ENCODE measurements around the gene RNF182.
A peak's percentile ranks its signal among the peaks of the same experiment; 100 is the strongest.
"Not testable (repeated sequence)": the region's sequence is repeated elsewhere in the genome, so short reads cannot be mapped to it uniquely, and the experiment has no call there.

RNF182 gene, protein sequence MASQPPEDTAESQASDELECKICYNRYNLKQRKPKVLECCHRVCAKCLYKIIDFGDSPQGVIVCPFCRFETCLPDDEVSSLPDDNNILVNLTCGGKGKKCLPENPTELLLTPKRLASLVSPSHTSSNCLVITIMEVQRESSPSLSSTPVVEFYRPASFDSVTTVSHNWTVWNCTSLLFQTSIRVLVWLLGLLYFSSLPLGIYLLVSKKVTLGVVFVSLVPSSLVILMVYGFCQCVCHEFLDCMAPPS

DNA sequence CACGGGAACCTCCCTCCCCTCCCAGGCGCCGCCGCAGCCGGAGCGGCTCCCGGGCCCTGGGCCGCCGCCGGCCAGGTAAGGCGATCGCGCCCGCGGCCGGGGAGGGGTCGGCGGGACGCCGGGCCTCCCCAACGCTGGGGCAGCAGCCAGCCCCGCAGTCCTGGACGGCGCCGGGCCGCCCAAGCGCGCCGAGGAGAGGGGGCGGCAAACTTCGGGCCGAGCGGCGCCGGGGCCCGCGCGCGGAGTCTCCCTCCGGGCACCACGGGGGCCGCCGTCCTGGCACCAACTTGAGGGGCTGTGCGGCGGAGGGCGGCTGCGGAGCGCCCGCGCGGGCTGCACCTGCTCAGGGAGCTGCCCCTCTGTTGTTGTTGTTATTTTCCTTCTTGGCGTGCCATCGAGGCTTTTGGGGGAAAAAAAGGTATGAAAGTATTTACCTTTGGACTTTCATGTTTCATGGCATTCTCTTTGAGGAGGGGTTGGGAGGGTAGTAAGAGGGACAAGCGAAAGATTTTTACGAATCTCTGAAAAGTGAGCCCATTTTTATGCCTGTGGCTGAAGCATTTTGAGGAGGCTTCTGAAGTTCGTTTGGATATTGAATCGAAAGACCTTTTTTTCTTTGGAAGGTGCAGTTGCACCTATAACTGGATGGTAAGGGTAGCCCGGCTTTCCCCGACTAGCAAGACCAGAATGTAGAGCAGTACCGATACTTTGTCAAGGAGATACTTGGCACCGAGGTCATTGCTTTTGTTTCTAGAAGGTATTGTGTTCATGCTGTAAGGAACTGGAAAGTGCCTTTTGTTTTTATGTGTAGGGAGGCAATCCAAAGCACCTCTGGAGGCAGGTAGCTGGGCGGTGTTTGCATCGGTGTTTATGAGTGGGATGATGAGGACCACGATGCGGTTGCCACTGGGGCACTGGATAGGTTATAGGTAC is at the start of gene RNF182:
TSS of gene RNF182 (plus strand) at position 4 of the 933 bp plus-strand sequence. CDS start 52,168 bp downstream, outside the sequence.
- Histone ChIP-seq H3K4me1 (peaks cover 0 to 16% (median 13%) of the 10 kb centered on the region in 10 experiments; a peak in 14 of 20 replicates), H3K36me3 (no peaks in the 10 kb centered on the region), H3K9me3 (replicated peaks in 1 of 11) (peaks cover 0 to 6% (median 0%) of the 10 kb centered on the region in 11 experiments; a peak in 2 of 22 replicates), H3K4me3 (peak within 1 kb of the TSS; percentile 46 to 70 (median 58)), H3K9ac (peak within 1 kb of the TSS in 8 of 11 experiments; percentile 31 to 71 (median 63); a peak in 13 of 22 replicates), H3K27me3 (peaks cover 41 to 58% (median 54%) of the 10 kb centered on the region in 11 experiments), H4K20me1 (peaks cover 0 to 9% (median 0%) of the 10 kb centered on the region in 11 experiments; a peak in 2 of 22 replicates), H3K4me2 (peak within 1 kb of the TSS; percentile 78 to 97 (median 87)), H3K27ac (no peak within 1 kb of the TSS)
- no peak for TF ChIP-seq Cebpa-rat (IDR thresholded peaks at IDR 0.05)

DNA sequence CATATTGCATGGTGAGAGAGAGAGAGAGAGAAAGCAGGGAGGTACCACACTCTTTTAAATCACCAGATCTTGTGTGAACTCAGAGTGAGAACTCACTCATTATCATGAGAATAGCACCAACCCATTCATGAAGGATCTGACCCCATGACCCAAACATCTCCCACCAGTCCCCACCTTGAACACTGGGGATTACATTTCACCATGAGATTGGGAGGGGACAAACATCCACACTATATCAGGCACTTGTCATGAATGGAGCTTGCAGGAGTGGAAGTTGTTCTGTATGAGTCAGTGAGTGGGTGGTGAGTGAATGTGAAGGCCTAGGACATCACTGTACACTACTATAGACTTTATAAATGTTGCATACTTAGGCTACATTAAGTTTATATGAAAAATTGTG is 47.7 kb upstream of the RNF182 start:
- peaks cover 11 to 31% (median 16%) of the 10 kb centered on the region in 10 experiments for H3K4me1 ChIP-seq
- H3K27me3 ChIP-seq = peaks cover 0 to 7% (median 0%) of the 10 kb centered on the region in 11 experiments; a peak in 2 of 22 replicates
- no peak overlapping the region for H3K27ac ChIP-seq
- no peaks in the 10 kb centered on the region for H3K36me3 ChIP-seq
- no peak for TF ChIP-seq Cebpa-rat (IDR thresholded peaks at IDR 0.05)
- no peak overlapping the region for H3K4me3 ChIP-seq
- H3K9me3 ChIP-seq (replicated peaks in 1 of 11) = peaks cover 0 to 15% (median 12%) of the 10 kb centered on the region in 11 experiments; a peak in 15 of 22 replicates
- H4K20me1 ChIP-seq = no peaks in the 10 kb centered on the region
- no peak overlapping the region for H3K9ac ChIP-seq
- peak overlapping the region in 2 of 11 experiments; percentile 6 to 30; a peak in 2 of 22 replicates for H3K4me2 ChIP-seq

DNA sequence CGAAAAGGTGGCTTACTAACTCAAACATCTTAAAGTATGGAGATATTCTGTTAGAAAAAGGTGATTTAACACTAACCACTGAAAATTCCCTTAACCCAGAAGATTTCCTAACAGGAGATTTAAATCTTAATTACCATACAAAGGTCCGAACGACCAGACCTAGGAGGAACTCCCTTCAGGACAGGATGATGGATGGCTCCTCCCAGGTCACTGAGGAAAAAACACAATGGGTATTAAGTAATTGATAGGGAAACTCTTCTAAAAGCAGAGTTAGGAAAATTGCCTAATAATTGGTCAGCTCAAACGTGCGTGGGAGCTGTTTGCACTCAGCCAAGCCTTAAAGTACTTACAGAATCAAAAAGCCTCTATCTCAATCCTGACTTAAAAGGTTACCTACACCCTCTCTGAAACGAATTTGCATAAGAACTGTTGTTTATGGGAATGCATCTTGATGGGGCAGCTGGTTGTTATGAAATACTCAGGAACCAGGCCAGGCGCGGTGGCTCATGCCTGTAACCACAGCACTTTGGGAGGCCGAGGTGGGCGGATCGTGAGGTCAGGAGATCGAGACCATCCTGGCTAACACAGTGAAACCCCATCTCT is 44.6 kb upstream of the RNF182 start:
- H3K27ac ChIP-seq, H3K36me3 ChIP-seq, H3K4me2 ChIP-seq, H3K4me1 ChIP-seq, H3K27me3 ChIP-seq, H3K4me3 ChIP-seq, H3K9ac ChIP-seq, H4K20me1 ChIP-seq: not testable (repeated sequence)
- H3K9me3 ChIP-seq (replicated peaks in 1 of 11) = peaks cover 0 to 13% (median 12%) of the 10 kb centered on the region in 11 experiments; a peak in 14 of 22 replicates

DNA sequence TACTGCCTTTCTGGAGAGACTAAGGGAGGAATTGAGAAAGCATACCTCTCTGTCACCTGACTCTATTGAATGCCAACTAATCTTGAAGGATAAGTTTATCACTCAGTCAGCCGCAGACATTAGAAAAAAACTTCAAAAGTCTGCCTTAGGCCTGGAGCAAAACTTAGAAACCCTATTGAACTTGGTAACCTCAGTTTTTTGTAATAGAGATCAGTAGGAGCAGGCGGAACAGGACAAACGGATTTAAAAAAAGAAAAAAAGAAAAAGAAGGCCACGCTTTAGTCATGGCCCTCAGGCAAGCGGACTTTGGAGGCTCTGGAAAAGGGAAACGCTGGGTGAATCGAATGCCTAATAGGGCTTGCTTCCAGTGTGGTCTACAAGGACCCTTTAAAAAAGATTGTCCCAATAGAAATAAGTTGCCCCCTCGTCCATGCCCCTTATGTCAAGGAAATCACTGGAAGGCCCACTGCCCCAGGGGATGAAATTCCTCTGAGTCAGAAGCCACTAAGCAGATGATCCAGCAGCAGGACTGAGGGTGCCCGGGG is 43.1 kb upstream of the RNF182 start:
- H3K4me2 ChIP-seq = no peak overlapping the region
- H3K27me3 ChIP-seq = no peaks in the 10 kb centered on the region
- no peak overlapping the region for H3K9ac ChIP-seq
- peaks cover 0 to 8% (median 0%) of the 10 kb centered on the region in 10 experiments; a peak in 4 of 20 replicates for H3K4me1 ChIP-seq
- H4K20me1 ChIP-seq = no peaks in the 10 kb centered on the region
- peaks cover 0 to 13% (median 12%) of the 10 kb centered on the region in 11 experiments; a peak in 14 of 22 replicates for H3K9me3 ChIP-seq (replicated peaks in 1 of 11)
- no peak for TF ChIP-seq Cebpa-rat (IDR thresholded peaks at IDR 0.05)
- no peak overlapping the region for H3K27ac ChIP-seq
- H3K4me3 ChIP-seq = no peak overlapping the region
- H3K36me3 ChIP-seq = no peaks in the 10 kb centered on the region

DNA sequence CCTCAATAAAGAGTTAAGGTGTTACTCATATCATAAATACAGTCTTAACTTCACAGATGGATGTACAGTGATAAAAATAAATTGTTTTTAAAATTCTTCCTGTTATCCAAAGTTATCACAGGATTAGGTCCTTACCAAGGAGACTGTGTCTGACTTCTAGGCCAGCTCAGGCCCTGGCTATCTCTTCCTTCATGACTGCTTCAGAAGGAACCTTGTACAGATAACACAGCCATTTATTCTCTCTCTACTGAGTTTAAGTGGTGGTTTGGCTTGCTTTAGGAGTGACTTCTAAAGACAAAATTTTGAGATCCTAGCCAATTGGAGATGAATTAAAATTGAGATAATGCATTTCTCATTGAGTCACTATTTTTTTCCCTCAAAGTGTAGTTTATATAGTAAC is 40.8 kb upstream of the RNF182 start:
- no peaks in the 10 kb centered on the region for H3K27me3 ChIP-seq
- H3K9me3 ChIP-seq (replicated peaks in 1 of 11) = peaks cover 0 to under 1% (median 0%) of the 10 kb centered on the region in 11 experiments; a peak in 4 of 22 replicates
- H3K9ac ChIP-seq = no peak overlapping the region
- TF ChIP-seq Cebpa-rat (IDR thresholded peaks at IDR 0.05) = no peak
- no peak overlapping the region for H3K4me2 ChIP-seq
- no peak overlapping the region for H3K27ac ChIP-seq
- H3K36me3 ChIP-seq = no peaks in the 10 kb centered on the region
- no peaks in the 10 kb centered on the region for H4K20me1 ChIP-seq
- H3K4me3 ChIP-seq = no peak overlapping the region
- H3K4me1 ChIP-seq = no peaks in the 10 kb centered on the region

DNA sequence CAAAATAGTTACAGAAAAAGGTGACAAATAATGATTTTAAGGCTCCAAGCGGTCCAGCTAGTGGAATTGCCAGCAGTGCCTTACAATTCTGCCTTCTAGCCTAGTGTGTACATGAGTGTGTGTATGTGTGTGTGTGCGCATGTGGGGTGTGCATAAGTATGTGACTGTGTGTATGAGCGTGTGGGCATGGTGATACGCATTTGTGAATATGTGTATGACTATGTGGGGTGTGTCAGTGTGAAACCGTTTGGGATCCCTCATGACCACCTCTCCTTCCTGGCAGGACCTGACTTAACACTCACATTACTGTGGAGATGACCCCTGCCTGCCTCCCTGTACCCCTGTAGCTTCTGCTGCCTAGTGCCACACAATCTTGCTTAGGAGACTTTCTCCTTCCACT is 40.4 kb upstream of the RNF182 start:
- Histone ChIP-seq H3K27ac (no peak overlapping the region), H4K20me1 (no peaks in the 10 kb centered on the region), H3K9me3 (replicated peaks in 1 of 11) (no peaks in the 10 kb centered on the region), H3K36me3 (no peaks in the 10 kb centered on the region), H3K9ac (no peak overlapping the region), H3K27me3 (no peaks in the 10 kb centered on the region), H3K4me2 (no peak overlapping the region), H3K4me3 (no peak overlapping the region), H3K4me1 (no peaks in the 10 kb centered on the region)
- no peak for TF ChIP-seq Cebpa-rat (IDR thresholded peaks at IDR 0.05)

DNA sequence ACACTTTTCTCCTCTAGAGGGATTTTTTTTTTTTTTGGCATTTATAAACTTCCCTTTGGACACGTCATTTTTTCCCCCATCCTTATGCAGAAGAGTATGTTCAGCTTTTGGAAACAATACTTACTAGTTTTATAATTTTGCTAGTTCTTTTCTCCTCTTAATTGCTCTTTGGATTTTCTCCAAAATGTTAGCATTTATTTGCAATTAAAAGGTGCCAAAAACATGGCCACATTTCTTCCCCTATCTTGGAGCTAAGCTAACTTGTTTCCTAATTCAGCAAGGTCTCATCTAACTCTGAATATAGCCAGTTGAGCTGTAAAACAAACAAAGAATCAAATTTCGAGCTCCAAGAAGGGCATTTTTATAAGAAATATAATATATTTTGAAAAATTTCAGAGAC is 39.2 kb upstream of the RNF182 start:
- no peak overlapping the region for H3K4me3 ChIP-seq
- H3K27ac ChIP-seq = no peak overlapping the region
- H3K36me3 ChIP-seq = no peaks in the 10 kb centered on the region
- H3K27me3 ChIP-seq = no peaks in the 10 kb centered on the region
- no peaks in the 10 kb centered on the region for H4K20me1 ChIP-seq
- no peak overlapping the region for H3K4me2 ChIP-seq
- no peaks in the 10 kb centered on the region for H3K9me3 ChIP-seq (replicated peaks in 1 of 11)
- no peak for TF ChIP-seq Cebpa-rat (IDR thresholded peaks at IDR 0.05)
- H3K9ac ChIP-seq = no peak overlapping the region
- no peaks in the 10 kb centered on the region for H3K4me1 ChIP-seq

DNA sequence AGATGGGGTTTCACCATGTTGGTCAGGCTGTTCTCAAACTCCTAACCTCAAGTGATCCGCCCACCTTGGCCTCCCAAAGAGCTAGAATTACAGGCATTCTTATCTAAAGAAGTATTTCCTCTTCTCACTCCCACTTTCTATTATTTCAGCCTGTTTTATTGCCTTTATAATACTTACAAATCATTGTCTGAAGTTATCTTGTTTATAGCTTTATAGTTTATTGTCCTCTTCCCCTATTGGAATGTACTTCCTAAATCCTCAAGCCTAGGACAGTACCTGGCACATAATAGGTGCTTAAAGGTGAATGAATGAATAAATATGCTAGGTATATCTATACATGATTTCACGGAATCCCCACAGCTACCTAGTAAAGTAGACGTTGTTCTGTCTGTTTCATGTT is 37.8 kb upstream of the RNF182 start:
- H3K36me3 ChIP-seq = no peaks in the 10 kb centered on the region
- no peak overlapping the region for H3K4me2 ChIP-seq
- no peak overlapping the region for H3K9ac ChIP-seq
- no peaks in the 10 kb centered on the region for H3K9me3 ChIP-seq (replicated peaks in 1 of 11)
- no peaks in the 10 kb centered on the region for H3K27me3 ChIP-seq
- no peak overlapping the region for H3K4me3 ChIP-seq
- H3K27ac ChIP-seq = no peak overlapping the region
- TF ChIP-seq Cebpa-rat (IDR thresholded peaks at IDR 0.05) = no peak
- no peaks in the 10 kb centered on the region for H4K20me1 ChIP-seq
- no peaks in the 10 kb centered on the region for H3K4me1 ChIP-seq

Measured in BLaER1 treated with 17β-estradiol and CSF1 and Interleukin-3, amounts not matched to agents 10 nM and 100 nM (cell line).